GM12892 (cell line): Measurements from ENCODE around the gene UBE4B.

Experiments used
- POLR2A ChIP-seq: IDR thresholded peaks from 2 replicates; pipeline ENCODE4 v1.6.1; 2011; ENCODE audit warnings: low read depth, low read length, control low read depth
- POLR2AphosphoS5 ChIP-seq: IDR thresholded peaks from 2 replicates; pipeline ENCODE4 v1.6.1; 2011; ENCODE audit warnings: low read depth, low read length, control low read depth
- TAF1 ChIP-seq: IDR thresholded peaks from 2 replicates; pipeline ENCODE4 v1.6.1; 2011; ENCODE audit warnings: low read depth, mild to moderate bottlenecking, control low read depth, low read length, borderline replicate concordance

GRCh38 chr1:10209905-10210810 is 177.4 kb downstream of the UBE4B start, which contains the start of gene KIF1B:
- TF ChIP-seq POLR2A: peak; percentile 53; the same call in 1 of the 2 replicates
- TF ChIP-seq POLR2AphosphoS5: no peak
- no peak for TF ChIP-seq TAF1
